Hippocampal formation (tissue), 2 donors: Measurements from ENCODE around the gene MYO1D.
"Not testable (repeated sequence)": the region's sequence is repeated elsewhere in the genome, so short reads cannot be mapped to it uniquely, and the experiment has no call there.

Source experiments
- DNase-seq, 2 donors: peaks; one replicate each; lab custom pipeline; 2025; lab: John Stamatoyannopoulos, UW

The MYO1D gene

DNA sequence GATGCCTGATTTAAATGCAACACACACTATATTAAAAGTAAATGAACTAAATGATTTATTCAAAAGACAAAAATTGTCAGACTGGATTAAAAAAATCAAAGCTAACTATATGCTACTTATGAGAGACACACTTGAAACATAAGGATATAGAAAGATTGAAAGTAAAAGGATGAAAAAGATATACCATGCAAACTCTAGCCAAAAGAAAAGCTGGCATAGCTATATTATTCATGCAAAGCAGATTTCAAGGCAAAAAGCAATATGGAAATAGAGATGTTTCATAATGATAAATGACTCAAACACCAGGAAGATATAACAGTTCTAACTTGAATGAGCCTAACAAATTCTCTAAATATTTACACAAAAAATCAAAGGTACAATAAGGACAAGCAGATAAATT lies 149.2 kb downstream of the MYO1D start:
- DNase-seq, result no peak

DNA sequence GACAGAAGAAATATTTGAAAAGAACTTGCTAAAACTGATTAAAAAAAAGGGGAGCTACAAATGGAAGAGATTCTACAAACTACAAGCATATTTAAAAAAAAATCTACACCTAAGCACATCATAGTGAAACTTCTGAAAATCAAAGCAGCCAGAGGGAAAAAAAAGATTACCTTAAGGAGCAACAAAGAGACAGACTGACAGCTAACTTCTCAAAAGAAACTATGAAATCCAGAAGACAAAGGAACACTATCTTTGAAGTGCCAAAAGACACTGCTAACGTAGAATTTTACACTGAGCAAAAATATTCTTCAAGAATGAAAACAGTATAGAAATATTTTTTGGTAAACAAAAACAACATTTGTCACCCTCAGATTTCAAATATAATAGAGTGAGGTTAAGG lies 151.2 kb downstream of the MYO1D start:
- DNase-seq, result no peak

DNA sequence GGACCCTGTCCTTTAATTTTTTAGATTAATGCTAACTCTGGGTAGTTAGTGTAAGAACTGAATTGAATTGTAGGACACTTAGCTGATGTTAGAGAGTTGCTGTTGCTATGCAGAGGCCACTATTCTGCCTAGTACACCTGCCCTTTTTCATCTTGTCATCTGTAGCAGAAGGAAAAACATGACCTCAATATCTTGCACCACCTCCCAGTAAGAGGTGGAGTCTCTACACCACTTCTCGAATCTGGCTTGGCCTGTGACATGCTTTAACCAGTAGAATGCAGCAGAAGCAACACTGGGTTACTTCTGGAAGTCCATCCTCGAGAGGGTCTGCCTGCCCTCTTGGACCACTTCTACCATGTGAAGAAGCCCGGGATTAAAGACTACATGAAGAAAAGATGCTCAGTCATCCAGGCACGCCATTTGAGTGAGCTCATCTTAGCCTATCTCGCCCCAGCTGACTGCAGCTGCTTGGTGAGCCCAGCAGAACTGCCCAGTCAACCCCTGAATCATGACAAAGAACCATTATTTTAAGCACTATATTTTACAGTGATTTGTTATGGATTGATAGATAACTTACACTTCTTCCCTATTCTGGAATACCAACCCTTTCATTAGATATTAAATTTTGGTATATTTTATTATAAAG lies 153.5 kb downstream of the MYO1D start:
- peak; percentile 3 to 34 for DNase-seq

DNA sequence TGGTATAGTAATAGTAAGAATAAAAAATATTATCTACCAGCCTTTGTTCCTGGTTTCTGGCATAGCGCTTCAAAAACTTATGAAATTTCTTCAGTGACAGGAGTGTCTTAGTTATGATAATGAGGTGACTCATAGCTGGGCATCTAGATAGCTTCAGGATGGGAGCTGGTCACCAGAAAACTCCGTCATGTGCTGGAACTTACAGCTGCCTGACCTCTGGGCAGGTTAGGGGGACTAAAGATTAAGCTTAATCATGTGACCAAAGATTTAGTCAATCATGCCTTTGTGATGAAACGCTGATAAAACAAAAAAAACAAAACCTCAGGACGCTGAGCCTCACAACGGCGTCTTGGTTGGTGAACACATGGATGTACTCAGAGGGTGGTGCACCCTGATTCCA lies 154.2 kb downstream of the MYO1D start:
- DNase-seq, result no peak

DNA sequence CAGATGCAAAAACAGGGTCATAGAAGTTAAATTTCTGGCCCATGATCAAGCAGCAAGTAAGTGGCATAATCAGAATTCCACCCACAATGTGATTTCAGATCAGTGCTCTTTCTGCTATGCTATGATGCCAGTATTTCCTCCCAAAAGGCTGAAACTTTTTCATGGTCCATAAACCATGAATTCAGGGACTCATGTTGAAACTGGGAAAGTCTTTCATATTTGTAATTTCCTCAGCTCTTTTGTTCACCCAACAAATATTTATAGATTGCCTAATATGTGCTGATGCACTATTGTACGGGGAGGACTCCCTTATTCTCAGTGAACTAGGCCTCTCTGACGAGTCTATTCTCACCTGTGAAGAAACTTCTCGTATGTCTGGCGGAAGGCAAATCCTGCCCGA lies 156.3 kb downstream of the MYO1D start:
- no peak for DNase-seq

DNA sequence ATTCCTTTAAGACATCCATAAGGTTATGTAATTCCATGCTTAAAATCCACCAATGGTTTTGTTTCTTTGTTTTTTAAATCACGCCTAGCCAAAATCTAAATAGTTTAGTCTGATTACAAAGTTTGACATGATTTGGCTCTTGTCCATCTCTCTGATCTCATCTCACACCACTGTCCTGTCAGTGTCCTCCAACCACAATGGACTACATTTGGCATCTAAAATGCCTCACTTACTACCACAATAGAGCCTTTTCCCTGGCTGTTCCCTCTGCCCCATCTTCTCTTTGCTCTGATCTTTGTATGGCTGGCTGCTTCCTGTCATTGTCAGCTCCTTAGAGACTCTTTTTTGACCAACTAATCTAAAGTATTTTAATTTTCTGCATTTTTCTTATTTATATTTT lies 157.2 kb downstream of the MYO1D start:
- DNase-seq, result peak; percentile 2 to 30

DNA sequence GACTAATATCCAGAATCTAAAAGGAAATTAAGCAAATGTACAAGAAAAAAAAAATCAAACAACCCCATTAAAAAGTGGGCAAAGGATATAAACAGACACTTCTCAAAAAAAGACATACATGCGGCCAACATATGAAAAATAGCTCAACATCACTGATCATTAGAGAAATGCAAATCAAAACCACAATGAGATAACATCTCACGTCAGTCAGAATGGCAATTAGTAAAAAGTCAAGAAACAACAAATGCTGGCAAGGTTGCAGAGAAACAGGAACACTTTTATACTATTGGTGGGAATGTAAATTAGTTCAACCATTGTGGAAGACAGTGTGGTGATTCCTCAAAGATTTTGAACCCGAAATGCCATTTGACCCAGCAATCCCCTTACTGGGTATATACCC lies 162.0 kb downstream of the MYO1D start:
- DNase-seq, result not testable (repeated sequence)

DNA sequence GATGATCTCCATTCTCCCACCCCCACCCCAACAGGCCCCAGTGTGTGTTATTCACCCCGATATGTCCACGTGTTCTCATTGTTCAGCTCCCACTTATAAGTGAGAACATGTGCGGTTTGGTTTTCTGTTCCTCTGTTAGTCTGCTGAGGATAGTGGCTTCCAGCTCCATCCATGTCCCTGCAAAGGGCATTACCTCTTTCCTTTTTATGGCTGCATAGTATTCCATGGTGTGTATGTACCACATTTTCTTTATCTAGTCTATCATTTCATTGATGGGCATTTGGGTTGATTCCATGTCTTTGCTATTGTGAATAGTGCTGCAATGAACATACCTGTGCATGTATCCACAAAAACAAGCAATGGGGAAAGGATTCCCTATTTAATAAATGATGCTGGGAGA lies 162.7 kb downstream of the MYO1D start:
- not testable (repeated sequence) for DNase-seq

DNA sequence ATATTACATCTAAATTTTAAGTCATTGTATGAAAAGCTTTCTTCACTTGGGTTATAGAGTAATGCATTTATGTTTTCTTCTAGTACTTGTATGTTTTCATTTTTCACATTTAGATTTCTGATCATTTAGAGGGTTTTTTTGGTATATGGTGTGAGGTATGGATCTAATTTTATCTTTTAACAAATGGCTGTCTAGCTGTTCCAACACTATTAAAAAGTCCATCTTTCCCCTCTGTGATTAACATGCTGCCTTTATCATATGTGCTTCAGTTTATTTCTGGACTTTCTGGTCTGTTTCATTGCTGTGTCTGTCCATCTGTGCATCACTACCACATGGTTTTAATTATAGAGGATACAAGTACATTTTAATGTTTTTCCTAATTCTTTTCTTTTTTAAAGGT lies 163.8 kb downstream of the MYO1D start:
- DNase-seq, result no peak

DNA sequence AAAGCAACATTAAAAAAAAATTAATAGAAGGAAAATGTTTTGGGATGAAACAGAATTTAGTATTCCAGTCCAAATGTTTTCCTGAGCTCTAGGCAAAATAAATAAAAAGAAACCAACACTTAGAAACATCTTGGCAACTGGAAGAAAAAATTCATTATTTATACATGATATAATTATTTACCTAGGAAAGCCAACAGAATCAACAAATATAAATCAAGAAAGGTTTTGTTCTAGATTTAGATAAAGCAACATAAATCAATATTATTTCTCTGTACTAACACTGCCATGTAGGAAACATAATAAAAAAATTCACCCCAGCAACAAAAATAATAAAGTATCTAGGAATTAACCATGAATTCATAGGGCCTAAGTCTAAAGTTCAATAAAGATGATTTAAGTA lies 167.4 kb downstream of the MYO1D start:
- DNase-seq, result no peak

DNA sequence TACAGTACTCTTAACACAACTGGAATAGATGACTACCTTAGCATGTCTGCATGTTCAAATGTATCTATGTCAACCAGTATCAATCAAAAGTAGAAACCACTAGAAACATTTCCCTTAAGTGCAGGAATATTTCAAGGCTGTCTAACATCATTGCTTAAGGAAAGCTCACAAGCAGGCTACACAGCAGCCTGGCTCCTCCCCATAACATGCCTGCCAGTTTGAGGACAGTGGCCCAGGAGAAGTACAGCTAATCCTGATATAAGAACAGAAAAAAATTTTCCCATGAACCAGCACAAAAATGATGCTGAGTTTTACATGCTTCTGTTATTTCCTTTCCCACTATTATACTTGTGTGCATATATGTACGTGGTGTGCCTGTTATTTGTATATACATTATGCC lies 175.1 kb downstream of the MYO1D start:
- DNase-seq, result no peak

DNA sequence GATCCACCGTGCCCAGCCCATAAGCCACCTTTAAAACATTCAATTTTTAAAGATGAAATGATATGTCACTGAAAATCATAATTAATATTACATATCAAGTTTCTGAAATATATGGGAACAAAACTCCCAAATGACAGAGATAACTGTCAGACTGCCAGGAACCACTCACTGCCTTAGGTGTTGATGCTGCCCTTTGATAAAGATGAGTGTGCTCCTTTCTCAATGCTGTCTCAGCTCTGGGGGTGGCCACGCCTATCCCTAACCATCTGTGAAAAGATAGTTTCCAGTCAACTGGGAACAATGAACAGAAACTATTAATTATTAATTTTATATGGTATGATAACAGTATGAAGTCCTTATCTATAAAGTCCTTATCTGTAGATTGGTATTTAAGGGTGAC lies 177.7 kb downstream of the MYO1D start:
- DNase-seq, result no peak

DNA sequence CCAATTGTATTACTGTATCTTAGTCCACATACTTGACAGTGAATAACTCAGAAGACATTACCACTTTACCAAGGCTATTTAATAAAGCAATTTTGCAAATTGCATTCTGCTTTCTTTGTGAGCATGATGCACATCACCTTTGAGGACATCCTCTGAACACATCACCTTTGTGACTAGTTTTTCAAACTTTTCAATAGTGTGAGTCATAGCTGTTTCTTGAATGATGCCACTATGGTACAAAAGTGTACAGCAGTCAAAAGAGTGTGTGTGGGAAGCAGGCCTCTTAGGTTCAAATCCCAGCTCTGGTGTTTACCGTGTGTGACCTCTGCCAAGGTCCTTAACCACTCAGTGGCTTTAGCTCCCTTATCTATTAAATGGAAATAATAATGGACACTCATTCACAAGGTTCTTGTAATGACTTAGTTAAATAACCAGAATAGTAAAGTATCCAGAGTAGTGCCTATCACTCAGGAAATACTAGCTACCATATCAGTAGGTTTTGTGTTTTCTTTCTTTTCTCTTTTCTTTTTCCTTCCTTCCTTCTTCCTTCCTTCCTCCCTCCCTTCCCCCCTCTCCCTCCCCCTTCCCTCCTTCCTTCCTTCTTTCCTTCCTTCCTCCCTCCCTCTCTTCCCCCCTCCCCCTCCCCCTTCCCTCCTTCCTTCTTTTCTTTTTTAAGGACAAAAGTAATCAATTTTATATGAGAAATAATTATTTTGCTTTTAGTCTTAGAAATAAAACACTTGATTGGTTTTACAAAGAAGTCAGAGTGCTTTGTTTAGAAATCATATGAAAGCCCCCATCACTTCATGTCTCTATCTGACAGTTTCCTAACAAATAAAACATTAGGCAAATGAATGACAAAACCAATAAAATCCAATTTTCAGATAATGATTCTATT lies 178.9 kb downstream of the MYO1D start:
- DNase-seq, result no peak

DNA sequence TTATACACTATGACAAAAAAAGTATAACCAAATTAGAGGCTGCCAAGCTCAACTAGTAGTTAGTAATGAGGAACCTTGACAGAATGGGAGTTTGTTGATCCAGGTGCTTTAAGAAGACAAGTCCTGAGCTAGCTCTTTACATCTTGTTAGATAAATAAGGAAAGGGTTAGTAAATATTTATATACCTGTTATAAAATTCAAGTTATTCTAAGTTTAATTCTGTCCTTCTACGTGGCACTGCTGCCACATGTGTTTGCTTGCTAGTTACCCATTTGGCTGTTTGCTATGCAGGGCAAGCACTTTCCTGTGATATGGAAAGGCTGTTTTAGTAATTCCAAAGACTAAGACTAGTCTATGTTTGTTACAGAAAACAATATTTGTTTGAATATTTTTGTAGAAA lies 180.5 kb downstream of the MYO1D start:
- no peak for DNase-seq

DNA sequence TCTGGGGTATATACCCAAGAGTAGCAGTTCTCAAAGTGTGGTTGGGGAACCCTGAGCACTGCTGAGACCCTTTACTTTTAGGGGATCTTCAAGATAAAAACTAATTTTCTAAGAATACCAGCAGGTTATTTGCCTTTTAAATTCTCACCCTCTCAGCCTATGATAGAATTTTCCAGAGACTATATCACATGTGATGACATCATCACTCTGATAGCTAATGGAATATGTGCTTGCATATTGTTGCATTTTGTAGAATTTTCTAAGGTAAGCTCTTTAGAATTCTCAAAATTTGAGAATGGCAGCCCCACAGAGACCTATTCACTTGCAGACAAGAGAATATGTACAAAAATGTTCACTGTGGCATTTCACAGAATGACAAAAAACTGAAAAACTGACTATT lies 181.1 kb downstream of the MYO1D start:
- DNase-seq, result no peak

DNA sequence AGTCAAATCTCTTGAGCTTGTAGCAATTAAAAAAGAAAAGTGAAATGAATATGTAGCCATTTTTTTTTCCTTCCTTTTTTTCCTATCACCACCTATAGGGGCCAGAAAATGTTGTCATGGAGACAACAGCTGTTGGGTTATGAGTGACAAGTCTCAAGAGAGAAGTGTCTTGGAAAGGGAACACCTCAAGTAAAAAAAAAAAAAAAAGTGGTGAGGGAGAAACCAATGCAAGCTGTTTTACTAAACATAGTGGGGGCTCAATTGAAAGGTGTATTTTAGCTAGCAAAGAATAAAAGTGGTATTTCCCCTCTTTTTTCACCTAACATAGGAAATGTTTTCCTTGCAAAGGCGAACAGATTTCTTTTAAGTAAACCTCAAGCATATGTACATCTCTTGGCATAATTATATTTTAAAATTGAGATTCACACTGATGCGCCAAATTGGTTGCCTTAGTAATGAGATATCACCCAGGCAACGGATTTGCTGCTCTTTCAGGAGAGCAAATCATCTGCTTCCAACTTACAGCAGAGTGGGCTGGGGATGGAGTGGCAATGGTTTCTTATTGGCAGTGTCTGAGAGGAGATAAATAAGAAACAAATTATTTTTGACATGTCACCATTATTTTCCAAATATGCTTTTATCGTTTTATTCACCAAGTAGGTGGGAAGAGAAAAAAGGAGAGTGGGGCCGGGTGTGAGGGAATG lies 183.6 kb downstream of the MYO1D start:
- peak in 1 of 2 donors; percentile 18 for DNase-seq

DNA sequence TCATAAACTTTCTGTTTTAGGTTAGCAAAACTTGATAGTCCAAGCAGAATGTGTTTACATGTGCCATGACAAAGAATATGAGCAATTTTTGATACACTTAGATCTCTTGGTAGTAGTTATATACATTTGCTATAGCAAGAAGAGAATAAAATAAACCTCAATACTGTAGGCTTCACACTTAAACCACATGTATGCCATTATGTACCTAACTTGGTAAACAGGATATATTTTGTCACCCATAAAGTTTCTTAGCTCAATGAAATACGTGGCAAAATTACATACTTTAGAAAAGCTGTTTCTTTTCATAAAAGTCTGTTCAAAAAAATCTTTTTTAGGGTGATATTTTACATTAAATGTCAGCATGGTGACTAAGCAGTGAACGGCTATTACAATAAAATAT lies 184.7 kb downstream of the MYO1D start:
- DNase-seq, result no peak

DNA sequence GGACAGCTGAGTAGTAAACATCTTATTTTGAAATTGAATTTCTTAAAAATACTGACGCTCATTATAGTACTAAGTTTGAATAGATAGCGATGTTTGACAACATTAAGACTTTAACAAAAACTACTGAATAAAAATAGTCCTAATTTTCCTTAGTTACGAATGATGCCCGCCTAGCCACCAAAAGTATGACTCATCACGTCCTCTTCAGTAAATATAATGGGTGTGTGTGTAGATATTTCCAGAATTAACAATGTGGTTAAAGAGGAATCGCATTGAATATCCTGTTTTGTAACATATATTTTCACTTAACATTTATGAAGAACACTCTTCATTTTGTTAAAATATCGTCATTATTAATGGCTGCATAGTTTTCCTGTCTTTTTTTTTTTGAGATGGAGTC lies 187.6 kb downstream of the MYO1D start:
- DNase-seq, result no peak

DNA sequence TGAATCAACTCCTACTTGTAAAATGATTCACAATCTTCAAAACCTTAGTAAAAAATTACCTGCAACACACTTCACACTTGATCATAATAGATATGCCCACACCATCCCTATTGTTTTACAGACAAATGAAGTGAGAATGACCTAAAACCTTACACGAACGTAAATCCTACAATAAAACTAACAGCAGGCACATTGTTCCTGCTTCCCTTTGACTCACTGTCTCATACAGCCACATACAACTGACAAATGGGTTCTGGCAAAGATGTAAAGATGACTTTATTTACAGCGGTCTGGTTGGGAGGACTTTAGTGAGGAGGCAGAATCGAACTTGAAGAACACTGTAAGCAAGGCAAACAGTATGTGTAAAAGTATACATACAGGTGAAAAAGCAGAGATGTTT lies 188.7 kb downstream of the MYO1D start:
- no peak for DNase-seq

DNA sequence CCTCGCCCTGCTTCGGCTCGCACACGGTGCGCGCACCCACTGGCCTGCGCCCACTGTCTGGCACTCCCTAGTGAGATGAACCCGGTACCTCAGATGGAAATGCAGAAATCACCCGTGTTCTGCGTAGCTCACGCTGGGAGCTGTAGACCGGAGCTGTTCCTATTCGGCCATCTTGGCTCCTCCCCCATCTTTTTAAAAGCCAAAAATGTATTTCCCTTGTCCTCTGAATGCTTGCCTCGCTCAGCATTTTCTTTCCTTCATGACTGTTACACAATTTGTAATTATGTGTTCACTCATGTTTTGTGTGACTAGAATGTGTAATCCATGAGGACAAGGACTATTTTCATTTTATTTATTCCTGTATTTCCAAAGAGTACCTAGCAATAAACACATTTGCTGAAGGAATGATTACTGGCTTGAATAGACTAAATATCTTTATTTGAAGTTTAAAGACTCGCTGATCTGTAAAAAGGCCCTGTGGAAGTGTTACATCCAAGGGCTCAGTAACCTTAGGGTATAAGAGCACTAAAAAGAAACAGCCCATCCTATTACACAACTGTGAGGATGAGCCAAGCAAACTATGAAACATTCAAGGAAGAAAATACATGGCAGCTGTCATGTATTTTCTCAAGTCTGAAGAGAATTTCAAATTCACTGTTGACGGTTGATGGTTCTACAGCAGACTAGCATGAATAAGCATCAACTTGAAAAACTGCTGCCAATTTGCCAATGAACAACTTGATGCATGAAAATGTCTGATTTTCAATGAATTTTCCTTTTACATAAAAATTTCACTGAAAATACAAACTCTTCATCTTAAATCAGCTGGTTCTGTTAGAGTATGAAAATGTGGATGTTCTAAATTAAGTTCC lies 192.6 kb downstream of the MYO1D start:
- no peak for DNase-seq

DNA sequence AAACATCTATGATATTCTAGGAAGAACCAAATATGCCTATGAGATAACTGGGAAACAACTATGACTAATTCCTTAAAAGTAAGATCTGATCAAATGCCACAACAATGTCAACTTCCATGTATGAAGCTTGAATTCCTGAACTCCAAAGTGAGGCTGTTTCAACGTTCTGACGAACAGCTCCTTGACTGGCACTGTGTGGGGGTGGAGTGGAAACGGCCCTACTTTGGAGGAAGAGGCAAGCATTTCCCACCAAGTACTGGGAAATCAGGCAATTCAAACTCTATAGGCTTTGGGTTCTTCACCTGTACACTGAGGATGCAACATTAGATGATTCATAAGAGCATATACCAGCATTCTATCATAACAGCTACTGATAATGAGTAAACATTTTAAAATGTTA lies 203.0 kb downstream of the MYO1D start:
- DNase-seq, result no peak

DNA sequence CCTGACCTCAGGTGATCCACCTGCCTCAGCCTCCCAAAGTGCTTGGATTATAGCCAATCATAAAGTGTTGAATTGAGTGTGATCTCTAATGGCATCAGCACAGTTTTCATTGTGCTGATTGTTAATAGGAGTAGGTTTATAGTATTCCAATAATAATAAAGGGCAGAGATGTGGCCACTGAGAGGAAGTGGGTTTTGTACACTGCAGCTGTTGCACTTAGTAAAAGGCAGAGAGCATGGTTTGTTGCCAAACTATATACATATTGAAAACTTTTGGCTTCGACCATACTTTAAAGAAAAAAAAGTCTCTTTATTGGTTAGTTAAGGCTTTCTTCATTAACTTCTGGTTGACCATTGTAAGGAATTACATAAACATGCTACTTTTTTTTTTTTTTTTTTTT lies 204.2 kb downstream of the MYO1D start:
- DNase-seq, result no peak
